SK-N-SH (cell line): ENCODE data around the gene TUBB3.

Experiments used
- CTCF ChIP-seq: fragments of 200-600 bp; sonication (generic); IDR thresholded peaks from 2 replicates; pipeline ENCODE4 v1.6.1; 2017; ENCODE audit warnings: antibody characterized with exemption, mild to moderate bottlenecking, moderate library complexity
- MXI1 ChIP-seq: IDR thresholded peaks from 2 replicates; pipeline ENCODE4 v1.6.1; 2012; ENCODE audit warnings: mild to moderate bottlenecking, low read depth, low read length, improper control_type of control experiment
- PBX3 ChIP-seq: IDR thresholded peaks from 2 replicates; pipeline ENCODE4; 2012
- REST ChIP-seq: IDR thresholded peaks from 2 replicates; pipeline ENCODE4 v1.6.1; 2012; ENCODE audit warnings: mild to moderate bottlenecking, low read depth, low read length, moderate library complexity
- TCF12 ChIP-seq: IDR thresholded peaks from 2 replicates; pipeline ENCODE4 v1.4.0; 2012

GRCh38 chr16:89964201-89964600 is 41.1 kb downstream of the TUBB3 start:
- TF ChIP-seq MXI1 = no peak
- TF ChIP-seq CTCF = no peak
- no peak for TF ChIP-seq TCF12
- no peak for TF ChIP-seq PBX3
- TF ChIP-seq REST = no peak
